Nephron (organoid): ENCODE data around the gene SELENOO.

Source experiments
- H3K27ac Mint-ChIP-seq, 3 experiments: 2 replicates each; pipeline ENCODE4 v1.8.0; 2020; ENCODE audit warnings: mixed read lengths in 3 of 3, mild to moderate bottlenecking in 2 of 3, moderate library complexity in 1 of 3
- H3K27me3 Mint-ChIP-seq: 2 replicates; pipeline ENCODE4 v1.8.0; 2021; ENCODE audit warnings: low read depth, mild to moderate bottlenecking, moderate library complexity, mixed read lengths
- H3K36me3 Mint-ChIP-seq: 2 replicates; pipeline ENCODE4 v1.8.0; 2020; ENCODE audit warnings: low read depth, mixed read lengths
- H3K4me1 Mint-ChIP-seq: 2 replicates; pipeline ENCODE4 v1.8.0; 2020; ENCODE audit warnings: mixed read lengths
- H3K4me3 Mint-ChIP-seq, 3 experiments: 2 replicates each; pipeline ENCODE4 v1.8.0; 2020; ENCODE audit warnings: mild to moderate bottlenecking in 3 of 3, mixed read lengths in 3 of 3, moderate library complexity in 2 of 3
- H3K9me3 Mint-ChIP-seq: 2 replicates; pipeline ENCODE4 v1.8.0; 2020; ENCODE audit warnings: mixed read lengths
- TF ChIP-seq, protein P1 (sequence below), 3 experiments: fragments of 200-600 bp; sonication (generic); IDR thresholded peaks; one replicate each; pipeline ENCODE4 v1.5.0; 2021; ENCODE audit warnings: antibody characterized with exemption in 3 of 3; ENCODE audit not compliant: unreplicated experiment in 3 of 3

The SELENOO gene

GRCh38 chr22:50258361-50259292 lies 57.8 kb downstream of the SELENOO start:
- no peaks in the 10 kb centered on the region for H3K4me1 Mint-ChIP-seq
- H3K4me3 Mint-ChIP-seq, result peak overlapping the region; percentile 58 to 74 (median 70)
- TF ChIP-seq, protein P1, sequence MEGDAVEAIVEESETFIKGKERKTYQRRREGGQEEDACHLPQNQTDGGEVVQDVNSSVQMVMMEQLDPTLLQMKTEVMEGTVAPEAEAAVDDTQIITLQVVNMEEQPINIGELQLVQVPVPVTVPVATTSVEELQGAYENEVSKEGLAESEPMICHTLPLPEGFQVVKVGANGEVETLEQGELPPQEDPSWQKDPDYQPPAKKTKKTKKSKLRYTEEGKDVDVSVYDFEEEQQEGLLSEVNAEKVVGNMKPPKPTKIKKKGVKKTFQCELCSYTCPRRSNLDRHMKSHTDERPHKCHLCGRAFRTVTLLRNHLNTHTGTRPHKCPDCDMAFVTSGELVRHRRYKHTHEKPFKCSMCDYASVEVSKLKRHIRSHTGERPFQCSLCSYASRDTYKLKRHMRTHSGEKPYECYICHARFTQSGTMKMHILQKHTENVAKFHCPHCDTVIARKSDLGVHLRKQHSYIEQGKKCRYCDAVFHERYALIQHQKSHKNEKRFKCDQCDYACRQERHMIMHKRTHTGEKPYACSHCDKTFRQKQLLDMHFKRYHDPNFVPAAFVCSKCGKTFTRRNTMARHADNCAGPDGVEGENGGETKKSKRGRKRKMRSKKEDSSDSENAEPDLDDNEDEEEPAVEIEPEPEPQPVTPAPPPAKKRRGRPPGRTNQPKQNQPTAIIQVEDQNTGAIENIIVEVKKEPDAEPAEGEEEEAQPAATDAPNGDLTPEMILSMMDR (IDR thresholded peaks at IDR 0.05; ENCODE audit: unreplicated experiment in 3 of 3), result no peak
- H3K36me3 Mint-ChIP-seq, result no peaks in the 10 kb centered on the region
- no peaks in the 10 kb centered on the region for H3K9me3 Mint-ChIP-seq
- H3K27ac Mint-ChIP-seq, result no peak overlapping the region
- H3K27me3 Mint-ChIP-seq, result peaks cover 6% of the 10 kb centered on the region

GRCh38 chr22:50259302-50259701 lies 58.5 kb downstream of the SELENOO start:
- TF ChIP-seq, protein P1 (IDR thresholded peaks at IDR 0.05; ENCODE audit: unreplicated experiment in 3 of 3), result no peak

GRCh38 chr22:50260434-50260800 lies 59.6 kb downstream of the SELENOO start:
- Mint-ChIP-seq H3K4me3 (peak overlapping the region; percentile 65 to 69 (median 67)), H3K27ac (no peak overlapping the region), H3K9me3 (no peaks in the 10 kb centered on the region), H3K4me1 (no peaks in the 10 kb centered on the region), H3K27me3 (peaks cover 6% of the 10 kb centered on the region), H3K36me3 (no peaks in the 10 kb centered on the region)
- TF ChIP-seq, protein P1 (IDR thresholded peaks at IDR 0.05; ENCODE audit: unreplicated experiment in 3 of 3), result no peak

More at GRCh38 chr22:50259302-50259701, 58.5 kb downstream of the SELENOO start:
- Mint-ChIP-seq H3K9me3 (no peaks in the 10 kb centered on the region), H3K4me1 (no peaks in the 10 kb centered on the region), H3K27ac (no peak overlapping the region), H3K36me3 (no peaks in the 10 kb centered on the region), H3K27me3 (peaks cover 6% of the 10 kb centered on the region), H3K4me3 (peak overlapping the region; percentile 61 to 74 (median 70))

DNA sequence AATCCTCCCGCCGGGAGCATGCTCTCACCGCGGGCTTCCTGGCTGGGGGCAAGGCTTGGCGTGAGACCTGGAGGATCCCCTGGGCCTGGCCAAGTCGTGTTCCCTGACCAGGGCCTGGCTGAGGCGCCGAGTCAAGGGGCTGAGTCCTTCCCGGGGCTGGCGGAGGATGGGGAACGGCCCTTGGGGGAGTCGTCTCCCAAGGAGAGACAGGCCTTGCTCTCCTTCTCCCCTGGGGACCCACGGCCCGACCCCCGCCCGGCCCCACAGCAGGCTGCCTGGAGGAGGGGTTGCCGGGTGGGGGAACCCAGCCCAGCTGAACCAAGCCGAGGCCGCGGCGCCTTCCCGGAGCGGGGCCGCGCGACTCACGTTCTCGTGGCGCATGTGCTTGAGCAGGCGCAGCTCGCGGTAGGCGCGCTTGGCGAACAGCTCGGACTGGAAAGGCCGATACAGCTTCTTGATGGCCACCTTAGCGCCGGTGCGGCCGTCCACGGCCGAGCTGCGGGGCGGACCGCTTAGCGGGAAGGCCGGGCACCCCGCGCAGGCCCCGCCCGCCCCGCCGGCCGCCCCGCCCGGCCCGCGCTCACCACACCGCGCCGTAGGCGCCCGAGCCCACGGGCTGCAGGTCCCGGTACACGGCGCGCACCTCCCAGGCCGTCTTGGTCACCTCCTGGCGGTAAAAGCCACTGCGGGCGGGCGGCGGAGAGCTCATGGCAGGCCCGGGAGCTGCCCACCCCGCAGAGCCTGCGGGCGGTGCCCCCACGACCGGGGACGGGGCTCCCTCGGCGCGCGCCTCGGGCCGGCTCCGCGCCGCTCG lies 60.2 kb downstream of the SELENOO start:
- Mint-ChIP-seq H3K4me1 (no peaks in the 10 kb centered on the region), H3K27ac (no peak overlapping the region), H3K4me3 (peak overlapping the region; percentile 65 to 69 (median 67)), H3K27me3 (peaks cover 6% of the 10 kb centered on the region), H3K9me3 (no peaks in the 10 kb centered on the region), H3K36me3 (no peaks in the 10 kb centered on the region)
- TF ChIP-seq, protein P1 (IDR thresholded peaks at IDR 0.05; ENCODE audit: unreplicated experiment in 3 of 3), result no peak

DNA sequence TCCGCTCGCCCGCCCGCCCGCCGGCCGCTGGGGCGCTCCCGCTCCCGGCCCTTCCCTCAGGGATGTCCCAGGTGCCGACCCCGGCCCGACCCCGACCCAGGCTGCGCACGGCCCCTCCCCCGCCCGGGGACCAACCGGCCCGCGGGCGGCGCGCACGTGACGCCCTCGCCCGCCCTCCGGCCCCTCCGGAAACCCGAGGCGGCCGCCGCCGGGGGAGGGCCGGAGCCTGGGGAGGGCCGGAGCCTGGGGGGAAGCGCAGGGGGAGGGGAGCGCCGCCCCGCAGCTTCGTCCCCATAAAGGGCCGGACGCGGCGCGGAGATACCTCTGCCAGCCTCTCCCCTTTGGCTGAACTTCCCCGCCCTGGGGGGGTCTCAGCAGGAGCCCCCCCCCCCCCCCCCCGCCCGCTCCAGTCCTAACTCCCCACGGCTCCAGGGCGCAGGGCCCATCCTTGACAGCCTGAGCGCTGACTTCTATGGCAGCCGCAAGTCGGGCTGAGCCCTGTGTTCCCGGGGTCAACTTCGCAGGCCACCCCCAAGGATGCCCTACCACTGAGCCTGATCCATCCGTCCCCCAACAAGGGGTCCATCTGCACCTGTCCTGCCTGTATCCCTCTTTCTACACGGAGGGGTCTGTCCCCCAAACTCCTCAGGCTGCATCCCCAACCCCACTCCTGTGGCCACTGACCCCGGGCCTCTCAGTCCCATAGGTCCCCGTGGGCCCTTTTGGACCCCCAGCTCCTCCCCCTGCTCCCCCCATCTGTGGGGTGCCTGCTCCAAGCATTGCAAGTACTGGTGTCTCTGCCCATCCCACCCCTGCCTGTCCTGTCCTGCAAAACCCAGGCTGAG lies 61.0 kb downstream of the SELENOO start, which contains the start of gene MAPK12:
Gene MAPK12 (minus strand): TSS at position 69 of the 845 bp plus-strand sequence. CDS start 174 bp downstream, outside the sequence.
- peaks cover 6% of the 10 kb centered on the region for H3K27me3 Mint-ChIP-seq
- H3K36me3 Mint-ChIP-seq, result no peaks in the 10 kb centered on the region
- H3K27ac Mint-ChIP-seq, result no peak within 1 kb of the TSS
- H3K4me1 Mint-ChIP-seq, result no peaks in the 10 kb centered on the region
- H3K9me3 Mint-ChIP-seq, result no peaks in the 10 kb centered on the region
- peak within 1 kb of the TSS; percentile 79 to 82 (median 79) for H3K4me3 Mint-ChIP-seq
- TF ChIP-seq, protein P1 (IDR thresholded peaks at IDR 0.05; ENCODE audit: unreplicated experiment in 3 of 3), result no peak
